DND-41 (cell line): ENCODE data around the gene ADGRG4.

Experiments
- ATAC-seq: fragments of 200-7000 bp; cut with Tn5 transposase; 3 replicates; pipeline ENCODE4 v1.9.1; 2021; ENCODE audit warnings: low read depth; ENCODE audit not compliant: insufficient read depth
- DNase-seq: peaks from one replicate; pipeline ENCODE4 v3.0.0-alpha.2; 2020
- H2AFZ ChIP-seq: 2 replicates; pipeline ENCODE4 v1.6.0; 2012; ENCODE audit warnings: low read depth, low read length
- H3K27ac ChIP-seq: 2 replicates; pipeline ENCODE4 v1.5.1; 2012; ENCODE audit warnings: low read length, inconsistent platforms
- H3K27me3 ChIP-seq: fragments of 200-600 bp; sonication (generic); 2 replicates; pipeline ENCODE4 v1.6.0; 2012; ENCODE audit warnings: low read length, mild to moderate bottlenecking, inconsistent platforms; ENCODE audit not compliant: insufficient read depth, poor library complexity
- H3K36me3 ChIP-seq: 2 replicates; pipeline ENCODE4 v1.5.1; 2012; ENCODE audit warnings: low read length, inconsistent platforms; ENCODE audit not compliant: insufficient read depth
- H3K4me1 ChIP-seq: 2 replicates; pipeline ENCODE4 v1.5.1; 2012; ENCODE audit warnings: mild to moderate bottlenecking, low read length; ENCODE audit not compliant: insufficient read depth
- H3K4me2 ChIP-seq: 2 replicates; pipeline ENCODE4 v1.6.0; 2012; ENCODE audit warnings: mild to moderate bottlenecking, moderate library complexity, low read length, inconsistent platforms; ENCODE audit not compliant: insufficient read depth
- H3K4me3 ChIP-seq, 2 experiments: fragments of 200-600 bp in 1 of 2; shearing (Covaris generic) in 1 of 2; 2 replicates each; pipeline ENCODE4 v1.5.1; 2012 to 2016; ENCODE audit warnings: inconsistent platforms in 2 of 2, low read length in 2 of 2, mild to moderate bottlenecking in 2 of 2, low read depth in 1 of 2, moderate library complexity in 1 of 2
- H3K79me2 ChIP-seq: 2 replicates; pipeline ENCODE4 v1.6.0; 2012; ENCODE audit warnings: low read length, inconsistent platforms; ENCODE audit not compliant: insufficient read depth
- H3K9ac ChIP-seq: 2 replicates; pipeline ENCODE4 v1.6.0; 2012; ENCODE audit warnings: low read depth, mild to moderate bottlenecking, inconsistent platforms, low read length, moderate library complexity
- H3K9me3 ChIP-seq: 2 replicates; pipeline ENCODE4 v1.5.1; 2012; ENCODE audit warnings: low read length, moderate library complexity, mild to moderate bottlenecking, inconsistent platforms; ENCODE audit not compliant: insufficient read depth, severe bottlenecking
- H4K20me1 ChIP-seq: 2 replicates; pipeline ENCODE4 v1.6.0; 2012; ENCODE audit warnings: low read length; ENCODE audit not compliant: insufficient read depth
- CTCF ChIP-seq: IDR thresholded peaks from 2 replicates; pipeline ENCODE4 v1.5.1; 2012; ENCODE audit warnings: borderline replicate concordance, low read length, moderate library complexity, mild to moderate bottlenecking; ENCODE audit not compliant: poor library complexity, severe bottlenecking; ENCODE audit errors: extremely low read depth
- EZH2 ChIP-seq: IDR thresholded peaks from 3 replicates; pipeline ENCODE4 v1.6.1; 2012; ENCODE audit warnings: borderline replicate concordance, low read depth, mild to moderate bottlenecking, moderate library complexity, low read length, inconsistent platforms; ENCODE audit not compliant: severe bottlenecking

Gene ADGRG4

GRCh38 chrX:136336623-136337022, 35.9 kb downstream of the ADGRG4 start:
- Histone ChIP-seq H3K9me3 (no peaks in the 10 kb centered on the region), H3K4me1 (no peaks in the 10 kb centered on the region), H3K9ac (no peak overlapping the region), H3K36me3 (no peaks in the 10 kb centered on the region), H3K27me3 (no peaks in the 10 kb centered on the region), H3K4me3 (no peak overlapping the region), H3K27ac (no peak overlapping the region), H3K79me2 (no peaks in the 10 kb centered on the region), H3K4me2 (no peak overlapping the region), H4K20me1 (no peaks in the 10 kb centered on the region), H2AFZ (no peak overlapping the region)
- ATAC-seq (no peak), DNase-seq (no peak)
- TF ChIP-seq EZH2 (no peak), CTCF (peak; percentile 36)

- Histone ChIP-seq H3K27ac (no peak overlapping the region), H2AFZ (no peak overlapping the region), H3K4me2 (no peak overlapping the region), H3K9me3 (no peaks in the 10 kb centered on the region), H3K4me3 (no peak overlapping the region), H3K27me3 (no peaks in the 10 kb centered on the region), H3K9ac (no peak overlapping the region), H3K4me1 (no peaks in the 10 kb centered on the region), H3K36me3 (no peaks in the 10 kb centered on the region), H4K20me1 (no peaks in the 10 kb centered on the region), H3K79me2 (no peaks in the 10 kb centered on the region)
- no peak for TF ChIP-seq CTCF
- no peak for TF ChIP-seq EZH2
- ATAC-seq, result no peak
- DNase-seq, result no peak
Observed at GRCh38 chrX:136339702-136340101, 38.9 kb downstream of the ADGRG4 start.

- TF ChIP-seq CTCF, result no peak
- TF ChIP-seq EZH2, result no peak
- H3K27ac ChIP-seq, result no peak overlapping the region
- H3K4me3 ChIP-seq, result no peak overlapping the region
- H3K27me3 ChIP-seq, result no peaks in the 10 kb centered on the region
- no peaks in the 10 kb centered on the region for H4K20me1 ChIP-seq
- DNase-seq (no peak), ATAC-seq (no peak)
- no peaks in the 10 kb centered on the region for H3K36me3 ChIP-seq
- no peak overlapping the region for H2AFZ ChIP-seq
- H3K79me2 ChIP-seq, result no peaks in the 10 kb centered on the region
- no peaks in the 10 kb centered on the region for H3K9me3 ChIP-seq
- no peak overlapping the region for H3K4me2 ChIP-seq
- no peaks in the 10 kb centered on the region for H3K4me1 ChIP-seq
- no peak overlapping the region for H3K9ac ChIP-seq
Observed at GRCh38 chrX:136344320-136344719, 43.6 kb downstream of the ADGRG4 start.

GRCh38 chrX:136346506-136346905, 45.7 kb downstream of the ADGRG4 start:
- H3K9me3 ChIP-seq, result no peaks in the 10 kb centered on the region
- DNase-seq (no peak), ATAC-seq (no peak)
- no peak overlapping the region for H3K9ac ChIP-seq
- no peak overlapping the region for H3K4me2 ChIP-seq
- H3K4me1 ChIP-seq, result no peaks in the 10 kb centered on the region
- H2AFZ ChIP-seq, result no peak overlapping the region
- no peaks in the 10 kb centered on the region for H3K36me3 ChIP-seq
- H3K27me3 ChIP-seq, result no peaks in the 10 kb centered on the region
- H4K20me1 ChIP-seq, result no peaks in the 10 kb centered on the region
- no peak overlapping the region for H3K27ac ChIP-seq
- no peaks in the 10 kb centered on the region for H3K79me2 ChIP-seq
- no peak overlapping the region for H3K4me3 ChIP-seq
- TF ChIP-seq EZH2 (no peak), CTCF (no peak)
